Fibroblast of the aortic adventitia (primary cell): ENCODE data around the gene PPP4R2. TPM values are rescaled to one million over a fixed set of nuclear protein-coding genes. Genes with fewer than 3 reads are reported as not detected.
"Not testable (repeated sequence)": the region's sequence is repeated elsewhere in the genome, so short reads cannot be mapped to it uniquely, and the experiment has no call there.

Source experiments
- DNase-seq: peaks from one replicate; pipeline ENCODE4 v3.0.0-alpha.2; 2010; ENCODE audit warnings: low read depth
- H3K4me3 ChIP-seq: 2 replicates; pipeline ENCODE4 v1.5.1; 2011; ENCODE audit warnings: low read depth, mild to moderate bottlenecking, control low read depth, low read length, moderate library complexity
- CTCF ChIP-seq: IDR thresholded peaks from 2 replicates; pipeline ENCODE4 v1.5.1; 2011; ENCODE audit warnings: mild to moderate bottlenecking, low read length, control low read depth, inconsistent platforms; ENCODE audit not compliant: insufficient read depth
- total RNA-seq: library from RNA; depleted of rRNA; stranded (reverse); fragments of >200 nt; gene quantifications from 2 replicates; pipeline ENCODE4 v1.2.3, GENCODE V29; 2012; ENCODE audit warnings: low replicate concordance

The PPP4R2 gene
- total RNA-seq, 1 donor = 54.7 TPM

DNA sequence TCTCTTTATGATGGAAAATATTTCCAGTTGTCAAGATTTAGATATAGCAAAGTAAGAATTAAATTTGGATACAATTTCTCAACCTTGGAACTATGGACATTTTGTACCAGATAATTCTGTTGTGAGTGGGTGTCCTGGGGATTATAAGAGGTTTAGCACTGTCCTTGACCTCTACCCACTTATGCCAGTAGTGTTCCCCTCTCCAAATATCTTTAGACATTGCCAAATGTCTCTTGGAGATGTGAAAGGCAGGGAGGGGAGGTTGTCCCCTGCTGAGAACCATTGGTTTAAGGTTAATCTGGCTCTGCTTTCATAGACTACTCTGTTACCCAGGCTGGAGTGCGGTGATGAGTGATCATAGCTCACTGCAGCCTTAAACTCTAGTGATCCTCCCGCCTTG is 64.8 kb downstream of the PPP4R2 start, which contains the start of gene EBLN2:
EBLN2 (plus strand) TSS at position 244 of the 400 bp plus-strand sequence. CDS start 423 bp downstream, outside the sequence.
- no peak within 1 kb of the TSS for H3K4me3 ChIP-seq
- no peak for DNase-seq
- TF ChIP-seq CTCF = no peak

- DNase-seq = peak; percentile 63
- H3K4me3 ChIP-seq = not testable (repeated sequence)
These were observed 69.6 kb downstream of the PPP4R2 start for GRCh38 chr3:73066243-73066642.

- no peak for DNase-seq
- TF ChIP-seq CTCF = no peak
- H3K4me3 ChIP-seq = no peak overlapping the region
These were observed 71.8 kb downstream of the PPP4R2 start for GRCh38 chr3:73068419-73068818.

DNA sequence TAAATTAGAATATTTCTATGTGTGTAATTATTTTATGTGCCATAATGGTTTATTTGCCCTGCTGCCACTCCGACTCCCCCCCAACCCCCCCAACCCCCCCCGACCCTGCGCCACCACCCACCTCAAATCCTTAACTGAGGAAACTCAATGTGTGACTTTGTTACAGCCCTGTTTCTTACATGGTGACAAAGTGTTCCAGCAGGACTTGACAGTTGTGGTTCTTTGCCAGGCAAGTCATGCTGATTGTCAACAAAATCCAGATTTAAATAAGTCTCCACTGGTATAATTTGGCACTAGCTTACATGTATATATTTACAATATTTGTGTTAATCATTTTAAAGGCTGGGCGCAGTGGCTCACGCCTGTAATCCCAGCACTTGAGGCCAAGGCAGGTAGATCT is 72.6 kb downstream of the PPP4R2 start:
- no peak for TF ChIP-seq CTCF
- no peak for DNase-seq
- H3K4me3 ChIP-seq = no peak overlapping the region

DNA sequence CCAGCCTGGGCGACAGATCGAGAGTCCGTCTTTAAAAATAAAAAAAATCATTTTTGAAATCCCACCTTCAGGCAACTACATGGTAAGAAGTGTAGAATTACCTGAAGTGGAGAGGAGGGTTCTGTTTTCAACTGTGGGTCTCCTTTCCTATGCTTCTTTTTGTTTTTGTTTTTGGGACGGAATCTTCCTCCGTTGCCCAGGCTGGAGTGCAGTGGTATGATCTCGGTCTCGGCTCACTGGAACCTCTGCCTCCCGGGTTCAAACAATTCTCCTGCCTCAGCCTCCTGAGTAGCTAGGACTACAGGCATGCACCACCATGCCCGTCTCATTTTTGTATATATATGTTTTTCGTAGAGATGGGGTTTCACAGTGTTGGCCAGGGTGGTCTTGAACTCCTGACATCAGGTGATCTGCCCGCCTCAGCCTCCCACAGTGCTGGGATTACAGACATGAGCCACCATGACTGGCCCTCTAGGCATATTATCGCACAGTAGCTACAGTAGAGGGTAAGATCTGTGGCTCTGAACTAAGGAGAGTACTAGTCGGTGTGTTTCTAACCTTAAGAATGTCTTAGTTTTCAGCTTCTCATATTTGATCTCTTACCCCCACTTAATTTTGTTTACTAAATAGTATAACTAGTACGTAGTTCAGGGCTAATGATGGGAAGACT is 73.3 kb downstream of the PPP4R2 start:
- DNase-seq = no peak
- no peak overlapping the region for H3K4me3 ChIP-seq
- TF ChIP-seq CTCF = no peak

DNA sequence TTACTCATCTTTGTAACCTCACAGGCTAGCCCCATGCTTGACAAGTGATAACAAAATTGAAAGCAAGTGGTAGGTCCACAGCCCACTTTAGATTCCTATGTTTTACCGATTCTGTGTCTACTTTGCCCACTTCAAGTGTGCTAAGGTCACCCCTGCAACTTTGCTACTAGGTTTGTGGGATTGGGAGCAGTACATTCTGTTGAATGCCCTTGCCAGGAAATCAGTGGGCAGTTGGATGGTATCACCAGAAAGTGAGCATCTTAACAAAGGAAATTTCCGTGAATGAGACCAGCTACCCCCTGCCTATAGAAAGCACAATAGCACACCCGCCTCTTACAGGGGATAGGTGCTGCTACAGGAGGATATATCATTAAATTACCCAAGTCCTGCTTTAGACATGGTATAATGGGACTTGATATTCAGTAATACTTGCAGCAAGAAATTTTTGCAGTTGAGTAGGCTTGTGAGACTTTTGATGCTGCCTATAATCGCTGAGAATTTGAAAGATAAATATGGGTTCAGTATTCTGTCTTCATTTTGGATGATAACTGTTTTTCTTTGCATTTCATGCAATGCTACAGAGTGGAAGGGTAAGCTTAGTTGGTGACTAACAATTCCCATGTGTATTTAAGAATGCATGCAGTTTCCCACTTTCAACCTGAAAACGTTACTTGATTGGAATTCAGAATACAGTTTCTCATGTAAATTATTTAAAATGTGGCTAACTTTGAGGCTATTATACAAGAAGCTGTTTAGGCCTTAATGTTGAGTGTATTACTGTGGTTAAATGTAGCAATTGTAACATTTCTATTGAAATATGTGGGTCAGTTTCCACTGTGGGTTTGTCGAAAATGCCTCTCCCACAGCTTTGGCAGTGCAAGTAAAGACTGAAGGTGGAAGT is 74.3 kb downstream of the PPP4R2 start:
- DNase-seq = peak; percentile 87
- H3K4me3 ChIP-seq = no peak overlapping the region

More for the DNA sequence above, 74.3 kb downstream of the PPP4R2 start:
- no peak for TF ChIP-seq CTCF
